IMR-90 (cell line): ENCODE results near the gene ASB16. TPM values are rescaled to one million over a fixed set of nuclear protein-coding genes. Genes with fewer than 3 reads are reported as not detected.

Experiments
- ATAC-seq: fragments of 200-7000 bp; cut with Tn5 transposase; 2 replicates; pipeline ENCODE4 v1.9.1; 2020; ENCODE audit warnings: low read depth, mild to moderate bottlenecking, moderate library complexity
- BruUV-seq: library from RNA; stranded (reverse); fragments of 400-500 nt; replicated peaks from 2 replicates; lab custom pipeline; 2021; lab: Mats Ljungman, UMichigan
- CTCF ChIA-PET: fragments of 300-600 bp; formaldehyde crosslinking; extraction: SDS; loops from one replicate; lab custom pipeline; 2021; ENCODE audit warnings: antibody characterized with exemption; lab: Yijun Ruan, JAX
- POLR2A ChIA-PET: fragments of 300-600 bp; sonication (Branson Sonifier 250); formaldehyde crosslinking; loops from one replicate; lab custom pipeline; 2022; ENCODE audit warnings: antibody characterized with exemption; ENCODE audit not compliant: unreplicated experiment; lab: Charles Lee
- DNase-seq: peaks from one replicate; pipeline ENCODE4 v3.0.0; 2013
- H2AFZ ChIP-seq: replicated peaks from 2 replicates; pipeline ENCODE3; 2013; ENCODE audit warnings: low read length, mild to moderate bottlenecking; ENCODE audit not compliant: poor library complexity
- H2AK5ac ChIP-seq: 2 replicates; pipeline ENCODE4 v1.6.1; 2013; ENCODE audit warnings: low read depth, low read length, inconsistent platforms
- H2AK9ac ChIP-seq: replicated peaks from 2 replicates; pipeline ENCODE3; 2013; ENCODE audit warnings: mild to moderate bottlenecking, low read depth, low read length, moderate library complexity; ENCODE audit not compliant: poor library complexity
- H2BK120ac ChIP-seq: 2 replicates; pipeline ENCODE4 v1.6.1; 2013; ENCODE audit warnings: low read depth, low read length, inconsistent platforms
- H2BK15ac ChIP-seq: 3 replicates; pipeline ENCODE4 v1.6.1; 2013; ENCODE audit warnings: low read depth, low read length, inconsistent platforms
- H2BK20ac ChIP-seq: 2 replicates; pipeline ENCODE4 v1.6.1; 2013; ENCODE audit warnings: low read depth, mild to moderate bottlenecking, inconsistent platforms, low read length, moderate library complexity
- H2BK5ac ChIP-seq: 2 replicates; pipeline ENCODE4 v1.6.1; 2013; ENCODE audit warnings: mild to moderate bottlenecking, low read depth, low read length, inconsistent platforms; ENCODE audit not compliant: poor library complexity, severe bottlenecking
- H3K14ac ChIP-seq: replicated peaks from 2 replicates; pipeline ENCODE4 v1.6.1; 2013; ENCODE audit warnings: low read depth, low read length, inconsistent platforms
- H3K18ac ChIP-seq: 2 replicates; pipeline ENCODE4 v1.6.1; 2013; ENCODE audit warnings: low read depth, low read length, control low read depth
- H3K23ac ChIP-seq: 2 replicates; pipeline ENCODE4 v1.6.1; 2013; ENCODE audit warnings: low read depth, low read length, inconsistent platforms
- H3K27ac ChIP-seq: 2 replicates; pipeline ENCODE4 v1.5.1; 2013; ENCODE audit warnings: mild to moderate bottlenecking, control low read depth, low read length; ENCODE audit not compliant: insufficient read depth
- H3K27me3 ChIP-seq: 2 replicates; pipeline ENCODE4 v1.6.1; 2013; ENCODE audit warnings: low read length; ENCODE audit not compliant: control insufficient read depth, insufficient read depth
- H3K36me3 ChIP-seq: 2 replicates; pipeline ENCODE4 v1.6.1; 2013; ENCODE audit warnings: low read length, mixed read lengths; ENCODE audit not compliant: control insufficient read depth, insufficient read depth
- H3K4ac ChIP-seq: 2 replicates; pipeline ENCODE4 v1.6.1; 2013; ENCODE audit warnings: low read depth, low read length, inconsistent platforms
- H3K4me1 ChIP-seq: 2 replicates; pipeline ENCODE4 v1.6.1; 2013; ENCODE audit warnings: low read length, mixed read lengths; ENCODE audit not compliant: control insufficient read depth, insufficient read depth
- H3K4me2 ChIP-seq: 2 replicates; pipeline ENCODE4 v1.6.1; 2013; ENCODE audit warnings: low read depth, mild to moderate bottlenecking, control low read depth, low read length, moderate library complexity
- H3K4me3 ChIP-seq: 2 replicates; pipeline ENCODE4 v1.5.1; 2013; ENCODE audit warnings: low read depth, mild to moderate bottlenecking, control low read depth, low read length, moderate library complexity; ENCODE audit not compliant: insufficient read depth
- H3K56ac ChIP-seq: 2 replicates; pipeline ENCODE4 v1.6.1; 2013; ENCODE audit warnings: low read length, inconsistent platforms; ENCODE audit not compliant: insufficient read depth; ENCODE audit errors: extremely low read depth
- H3K79me1 ChIP-seq, 2 experiments: 2 replicates each; pipeline ENCODE4 v1.6.1; 2013; ENCODE audit warnings: low read length in 2 of 2, inconsistent platforms in 1 of 2, low read depth in 1 of 2
- H3K9ac ChIP-seq: 2 replicates; pipeline ENCODE4 v1.6.1; 2013; ENCODE audit warnings: low read depth, low read length, control low read depth
- H3K9me1 ChIP-seq: 2 replicates; pipeline ENCODE4 v1.6.1; 2013; ENCODE audit warnings: low read length, inconsistent platforms; ENCODE audit not compliant: insufficient read depth
- H3K9me3 ChIP-seq: 2 replicates; pipeline ENCODE4 v1.6.1; 2013; ENCODE audit warnings: low read length; ENCODE audit not compliant: control insufficient read depth, insufficient read depth
- H4K20me1 ChIP-seq: 2 replicates; pipeline ENCODE4 v1.6.1; 2013; ENCODE audit warnings: low read length, inconsistent platforms; ENCODE audit not compliant: insufficient read depth
- H4K5ac ChIP-seq: 2 replicates; pipeline ENCODE4 v1.6.1; 2013; ENCODE audit warnings: mild to moderate bottlenecking, low read depth, low read length, control low read depth
- H4K8ac ChIP-seq, 2 experiments: 2 replicates each; pipeline ENCODE4 v1.6.1; 2013; ENCODE audit warnings: low read depth in 2 of 2, low read length in 2 of 2, control low read depth in 1 of 2, inconsistent platforms in 1 of 2
- H4K91ac ChIP-seq: 2 replicates; pipeline ENCODE4 v1.6.1; 2013; ENCODE audit warnings: low read depth, low read length, inconsistent platforms; ENCODE audit not compliant: insufficient read depth
- BHLHE40 ChIP-seq: fragments of 150-350 bp; IDR thresholded peaks from 2 replicates; pipeline ENCODE4 v1.6.1; 2016; ENCODE audit warnings: mild to moderate bottlenecking, low read depth, low read length
- CHD1 ChIP-seq: IDR thresholded peaks from 2 replicates; pipeline ENCODE4 v1.6.1; 2012; ENCODE audit warnings: low read depth, low read length, improper control_type of control experiment
- MXI1 ChIP-seq: IDR thresholded peaks from 2 replicates; pipeline ENCODE4 v1.6.1; 2012; ENCODE audit warnings: low read depth, mild to moderate bottlenecking, low read length, moderate library complexity, borderline replicate concordance
- SMC3 ChIP-seq: fragments of 150-350 bp; IDR thresholded peaks from 2 replicates; pipeline ENCODE4 v1.6.1; 2016; ENCODE audit warnings: low read depth, mild to moderate bottlenecking, antibody characterized with exemption, low read length, moderate library complexity
- WGBS, 2 experiments: methylation state at CpG; one replicate each; pipeline versions ENCODE4 v1.1.5 to v1.1.7; 2013; ENCODE audit warnings: missing lambda C conversion rate in 2 of 2; ENCODE audit not compliant: insufficient read length in 1 of 2; ENCODE audit errors: extremely low coverage in 2 of 2; 5-methylcytosine and 5-hydroxymethylcytosine counted together
- dilution Hi-C: fragments of 300-500 bp; cut with HindIII; formaldehyde crosslinking; loops from one replicate; pipeline ENCODE4 v1.14.3; 2018; ENCODE audit warnings: low sequenced_read_pairs; ENCODE audit not compliant: unreplicated experiment
- in situ Hi-C: fragments of 300-500 bp; cut with MboI; formaldehyde crosslinking; loops from 3 replicates; pipeline ENCODE4 v1.14.3; 2019; ENCODE audit warnings: low sequenced_read_pairs, inconsistent platforms, mixed read lengths
- intact Hi-C: fragments of 100-400 bp; cut with micrococcal nuclease; formaldehyde crosslinking; loops from 2 replicates; pipeline ENCODE4 v1.10.0; 2022
- polyA plus RNA-seq, 3 experiments: library from polyadenylated mRNA; depleted of rRNA; stranded (reverse); fragments of >200 nt; gene quantifications; 2 replicates each; pipeline ENCODE4 v1.2.3, GENCODE V29; 2012; ENCODE audit warnings: low replicate concordance in 1 of 3
- total RNA-seq: library from RNA; depleted of rRNA; stranded (reverse); fragments of >200 nt; gene quantifications from 2 replicates; pipeline ENCODE4 v1.2.3, GENCODE V29; 2012

Gene ASB16
- total and polyA plus RNA-seq, 2 of the 4 experiments (the other 2 are of a cell fraction), result 0.05 TPM; not detected in 1

DNA sequence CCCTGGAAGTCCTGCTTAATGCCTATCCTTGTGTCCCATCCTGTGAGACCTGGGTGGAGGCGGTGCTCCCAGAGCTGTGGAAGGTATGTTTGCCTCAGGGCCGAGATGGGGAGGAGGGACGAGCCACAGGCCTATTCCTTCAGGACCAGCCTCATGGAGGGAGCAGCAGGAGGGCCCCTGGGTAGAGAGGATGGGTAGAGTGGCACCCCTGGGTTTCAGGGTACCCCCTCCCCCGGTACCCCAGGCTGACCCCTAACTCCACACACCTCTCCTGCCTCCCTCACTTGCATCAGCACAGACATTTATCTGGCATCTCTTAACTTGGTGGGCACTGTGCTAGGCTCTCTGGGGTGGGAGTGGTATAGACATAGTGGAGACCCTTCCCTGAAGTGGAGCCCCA is 7.1 kb downstream of the ASB16 start:
- CTCF ChIA-PET, result no interaction called here
- Histone ChIP-seq H2AFZ (no peak overlapping the region), H2BK20ac (no peak overlapping the region), H2BK15ac (no peak overlapping the region), H3K4me3 (no peak overlapping the region), H3K4me1 (no peaks in the 10 kb centered on the region), H2AK5ac (no peak overlapping the region), H3K9ac (no peak overlapping the region), H3K9me1 (no peaks in the 10 kb centered on the region), H4K8ac (no peak overlapping the region), H3K9me3 (no peaks in the 10 kb centered on the region), H4K20me1 (peaks cover 3% of the 10 kb centered on the region), H3K23ac (no peak overlapping the region), H2AK9ac (no peak overlapping the region), H4K5ac (no peak overlapping the region), H3K4ac (no peak overlapping the region), H2BK5ac (no peak overlapping the region), H3K56ac (no peak overlapping the region), H3K79me1 (peaks cover 5 to 23% of the 10 kb centered on the region in 2 experiments), H2BK120ac (no peak overlapping the region), H4K91ac (no peak overlapping the region), H3K18ac (no peak overlapping the region), H3K14ac (no peak overlapping the region), H3K36me3 (peaks cover 26% of the 10 kb centered on the region), H3K4me2 (no peak overlapping the region), H3K27me3 (no peaks in the 10 kb centered on the region), H3K27ac (no peak overlapping the region)
- intact Hi-C loops, result no loop called here
- POLR2A ChIA-PET, result no interaction called here
- DNase-seq (no peak), ATAC-seq (no peak)
- no CpG with 5 or more reads among the region's 4 CpGs for WGBS, 2 experiments
- in situ Hi-C loops, result no loop called here
- TF ChIP-seq BHLHE40 (no peak), MXI1 (no peak), CHD1 (no peak), SMC3 (no peak)
- BruUV-seq, result no TSS peak
- dilution Hi-C loops, result no loop called here
